ENCODE data around the gene RFX7.

RFX7 gene

DNA sequence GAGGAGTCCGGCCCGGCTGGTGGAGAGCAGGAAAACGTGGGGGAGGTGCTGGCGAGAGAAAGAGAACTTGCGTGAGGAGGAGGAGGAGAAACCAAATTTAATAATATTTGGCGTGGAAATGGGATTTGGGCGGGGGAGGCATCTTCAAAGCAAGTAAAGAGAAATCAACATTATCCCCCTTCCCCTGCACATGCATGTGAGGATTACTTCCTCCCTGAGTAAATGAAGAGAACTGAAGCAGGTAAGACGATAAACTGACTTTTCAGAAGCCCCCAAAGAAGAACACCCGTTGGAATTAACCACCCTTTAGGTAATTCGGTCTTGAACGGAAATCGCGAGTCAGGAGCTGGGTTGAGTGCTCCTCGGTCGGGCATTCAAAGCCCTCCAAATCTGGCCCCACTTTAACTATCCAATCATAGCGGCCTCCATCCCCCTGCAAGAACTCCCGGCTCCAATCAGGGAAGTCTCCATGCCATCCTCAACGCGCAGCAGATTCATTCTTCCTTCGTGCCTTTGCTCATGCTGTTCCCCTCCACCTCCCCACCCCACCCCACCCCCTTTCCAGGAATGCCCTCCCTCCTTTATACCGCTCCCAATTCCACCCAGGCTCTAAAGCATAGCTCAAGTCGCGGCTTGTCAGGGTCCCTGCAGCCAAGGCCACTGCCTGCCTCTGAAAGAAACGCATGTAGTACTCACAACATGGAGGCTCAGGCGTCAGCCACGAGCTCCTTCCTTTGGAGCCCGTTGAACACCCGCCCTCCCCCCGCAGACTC is 545 bp upstream of the RFX7 start:
- DNase-seq (ENCODE audit: low read depth) = peak; percentile 20

DNA sequence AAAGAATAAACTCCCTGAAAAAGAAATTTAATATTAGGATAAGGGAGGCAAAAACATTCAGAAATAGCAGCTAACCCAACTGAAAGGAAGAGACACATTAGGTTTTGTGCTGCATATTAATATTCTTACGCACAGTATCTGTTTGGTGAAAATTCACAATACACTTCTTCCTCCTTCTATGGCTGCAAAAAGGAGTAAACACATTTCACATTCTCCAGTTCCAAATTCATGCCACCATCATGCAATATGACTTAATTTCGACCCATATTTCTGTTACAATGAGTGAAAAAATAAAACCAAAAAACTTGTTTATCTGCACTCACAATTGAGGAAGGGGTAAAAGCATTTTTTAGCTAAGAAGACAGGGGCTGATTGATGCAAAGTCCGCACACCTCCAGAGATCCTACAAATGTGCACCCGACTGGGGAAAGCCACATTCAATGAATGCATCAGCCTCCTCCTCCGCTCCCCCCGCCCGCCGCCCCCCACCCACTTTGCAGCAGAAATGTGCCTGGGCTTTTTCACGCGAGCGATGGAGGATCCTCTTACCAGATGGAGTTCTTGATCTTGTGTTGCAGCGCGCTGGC is 1.0 kb downstream of the RFX7 start:
- no peak for DNase-seq (ENCODE audit: low read depth)

DNA sequence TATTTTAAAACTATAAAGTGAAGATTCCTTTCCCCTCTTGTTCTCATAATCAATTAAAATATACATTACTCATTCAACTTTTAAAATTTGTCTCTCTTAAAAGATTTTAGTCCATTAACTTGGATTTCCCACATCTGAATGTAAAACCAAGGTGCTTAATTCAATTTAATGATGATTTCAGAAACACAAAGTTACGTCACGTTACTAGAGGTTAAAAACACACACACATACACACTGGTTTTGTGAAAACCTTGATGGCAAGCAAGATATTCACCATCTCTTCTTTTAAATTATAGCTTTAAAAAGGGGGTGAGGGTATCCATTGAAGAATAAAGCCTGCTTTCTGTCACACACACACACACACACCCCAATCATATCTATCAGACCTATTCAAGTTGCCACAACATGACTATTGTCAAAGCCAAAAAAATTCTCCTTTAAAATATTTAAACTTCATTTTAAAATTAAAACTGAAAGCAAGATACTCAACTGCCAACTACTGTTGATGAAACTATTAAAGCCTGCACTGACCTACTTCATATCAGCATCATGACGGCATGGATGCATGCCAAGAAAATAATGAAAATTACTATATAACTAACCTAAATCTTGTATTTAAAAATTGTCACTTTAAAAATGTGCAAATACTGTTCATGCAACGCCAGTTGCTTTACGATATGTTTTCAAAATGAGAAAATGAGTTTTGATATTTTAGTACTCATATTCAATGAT is 2.1 kb downstream of the RFX7 start:
- DNase-seq (ENCODE audit: low read depth) = no peak

DNA sequence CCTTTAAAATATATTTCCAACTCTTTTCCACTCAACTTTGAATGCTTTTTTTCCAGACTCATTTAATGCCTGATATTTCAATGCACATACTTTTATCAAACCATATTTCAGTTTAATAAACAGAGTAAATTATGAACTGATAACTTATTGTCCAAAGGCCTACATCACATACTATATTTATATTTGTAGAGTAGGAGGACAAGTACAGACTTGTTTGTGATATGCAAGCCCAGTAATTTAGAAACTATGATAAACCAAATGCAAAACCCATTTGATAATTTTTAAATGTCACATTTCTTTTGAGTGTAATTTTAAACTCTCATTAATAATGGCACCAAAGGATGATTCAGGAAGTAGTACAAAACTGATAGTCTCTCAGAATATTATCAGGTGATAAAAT is 3.3 kb downstream of the RFX7 start:
- DNase-seq (ENCODE audit: low read depth) = no peak

DNA sequence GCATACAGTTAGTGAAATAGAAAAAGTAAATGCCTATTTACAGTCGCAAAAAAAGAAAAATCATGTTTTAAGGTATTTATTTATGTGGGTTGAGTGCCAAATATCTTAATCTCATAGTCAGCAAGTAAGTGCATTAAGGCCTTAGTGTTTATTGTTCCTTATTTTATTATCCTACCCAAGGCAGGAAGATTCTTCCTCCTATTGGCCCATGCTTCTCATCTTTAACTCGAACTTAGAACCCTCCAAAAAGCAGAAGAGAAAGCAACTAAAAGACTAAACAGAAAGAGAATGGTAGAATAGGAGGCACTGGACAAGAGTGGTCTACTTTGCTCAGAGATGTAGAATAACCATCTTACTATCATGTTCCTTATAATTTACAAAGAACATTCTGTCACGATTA is 7.5 kb downstream of the RFX7 start:
- DNase-seq (ENCODE audit: low read depth) = no peak

DNA sequence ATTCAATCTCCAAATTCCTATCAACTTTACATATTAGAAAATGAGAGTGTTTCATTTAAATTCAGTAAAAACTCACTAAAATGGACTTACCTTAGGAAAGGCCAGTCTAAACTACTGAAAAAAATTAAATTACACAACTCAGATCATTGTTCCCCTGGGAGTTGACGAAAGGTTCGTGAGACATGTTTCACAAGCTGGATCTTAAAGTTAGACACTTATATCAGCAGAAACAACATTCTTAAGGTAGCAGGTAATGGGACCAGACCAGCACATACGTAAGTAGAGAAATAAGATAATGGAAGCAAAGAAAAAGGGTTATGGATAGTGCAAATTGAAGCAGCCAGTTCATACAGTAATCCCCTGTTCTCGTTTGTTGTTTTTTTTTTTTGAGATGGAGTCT is 8.9 kb downstream of the RFX7 start:
- no peak for DNase-seq (ENCODE audit: low read depth)

DNA sequence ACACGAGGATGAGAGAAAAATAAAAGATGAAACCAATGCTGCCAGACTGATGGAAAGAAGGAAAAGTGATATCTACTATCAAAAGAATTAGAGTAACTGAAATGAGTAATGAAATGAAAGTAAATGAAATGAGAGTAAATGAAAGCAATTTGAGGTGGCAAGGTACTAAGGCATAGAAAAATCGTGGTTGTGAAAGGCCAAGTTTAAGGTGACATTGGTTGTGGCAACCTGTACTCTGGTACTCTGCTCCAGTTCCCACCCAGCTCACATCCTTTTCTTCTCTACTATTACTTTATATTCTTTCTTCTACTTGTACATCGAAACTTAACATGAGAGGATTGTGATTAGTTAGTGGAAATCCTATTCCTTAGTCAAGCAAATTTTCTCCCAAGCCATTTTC is 10.1 kb downstream of the RFX7 start:
- no peak for DNase-seq (ENCODE audit: low read depth)

DNA sequence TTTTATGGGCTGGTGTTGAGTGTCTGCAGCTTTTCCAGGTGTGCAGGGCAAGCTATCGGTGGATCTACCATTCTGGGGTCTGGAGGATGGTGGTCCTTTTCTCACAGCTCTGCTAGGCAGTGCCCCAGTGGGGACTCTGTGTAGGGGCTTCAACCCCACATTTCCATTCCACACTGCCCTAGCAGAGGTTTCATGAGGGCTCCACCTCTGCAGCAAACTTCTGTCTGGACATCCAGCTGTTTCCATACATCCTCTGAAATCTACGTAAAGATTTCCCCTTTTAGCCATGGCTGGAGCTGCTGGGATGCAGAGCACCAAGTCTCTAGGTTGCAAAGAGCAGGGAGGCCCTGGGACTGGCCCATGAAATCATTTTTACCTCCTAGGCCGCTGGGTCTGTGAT is 11.6 kb downstream of the RFX7 start:
- DNase-seq (ENCODE audit: low read depth) = no peak

- no peak for DNase-seq (ENCODE audit: low read depth)
These were observed 14.8 kb downstream of the RFX7 start for GRCh38 chr15:56228854-56229253.

- no peak for DNase-seq (ENCODE audit: low read depth)
These were observed 15.3 kb downstream of the RFX7 start for GRCh38 chr15:56228352-56228751.

GRCh38 chr15:56227780-56228179 is 15.9 kb downstream of the RFX7 start:
- no peak for DNase-seq (ENCODE audit: low read depth)

GRCh38 chr15:56227306-56227705 is 16.4 kb downstream of the RFX7 start:
- DNase-seq (ENCODE audit: low read depth) = no peak

DNA sequence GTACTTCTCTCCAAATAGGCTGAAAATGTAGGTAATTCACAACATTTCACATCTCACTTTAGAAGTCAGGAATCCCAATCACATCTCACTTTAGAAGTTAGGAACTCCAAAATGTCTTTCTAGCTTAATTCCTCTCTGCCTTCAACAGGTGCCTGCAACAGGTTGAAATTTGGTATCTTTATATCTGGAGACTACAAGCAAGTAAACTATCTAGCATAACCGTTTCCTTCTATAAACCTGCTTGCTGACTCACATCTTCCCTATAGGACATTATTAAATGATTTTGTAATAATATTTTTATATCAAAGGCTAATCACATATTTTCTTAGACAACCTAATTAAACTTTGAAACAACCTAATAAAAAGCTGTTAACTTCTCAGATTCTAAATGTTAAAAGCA is 18.2 kb downstream of the RFX7 start:
- DNase-seq (ENCODE audit: low read depth) = no peak

GRCh38 chr15:56222302-56222701 is 21.4 kb downstream of the RFX7 start:
- DNase-seq (ENCODE audit: low read depth) = no peak

- no peak for DNase-seq (ENCODE audit: low read depth)
These were observed 26.3 kb downstream of the RFX7 start for GRCh38 chr15:56217341-56217740.

DNA sequence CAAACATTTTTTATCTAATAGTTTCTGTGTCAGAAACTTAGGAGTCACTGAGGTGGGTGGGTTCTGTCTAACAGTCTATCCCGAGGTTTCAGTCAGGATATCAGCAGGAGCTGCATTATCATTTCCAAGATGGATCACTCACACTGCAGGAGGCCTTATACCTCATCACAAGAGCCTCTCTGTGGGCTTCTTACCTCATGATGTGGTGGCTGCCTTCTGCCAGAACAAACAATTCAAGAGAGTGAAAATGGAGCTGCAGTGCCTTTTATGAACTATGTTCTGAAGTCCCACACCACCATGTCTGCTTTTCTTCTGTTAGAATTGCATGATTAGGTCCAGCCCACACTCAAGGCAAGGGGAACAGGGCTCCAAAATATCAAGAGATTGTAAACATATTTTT is 27.9 kb downstream of the RFX7 start:
- no peak for DNase-seq (ENCODE audit: low read depth)

- DNase-seq (ENCODE audit: low read depth) = no peak
These were observed 31.6 kb downstream of the RFX7 start for GRCh38 chr15:56211960-56212550.

- DNase-seq (ENCODE audit: low read depth) = no peak
These were observed 32.6 kb downstream of the RFX7 start for GRCh38 chr15:56211064-56211463.

DNA sequence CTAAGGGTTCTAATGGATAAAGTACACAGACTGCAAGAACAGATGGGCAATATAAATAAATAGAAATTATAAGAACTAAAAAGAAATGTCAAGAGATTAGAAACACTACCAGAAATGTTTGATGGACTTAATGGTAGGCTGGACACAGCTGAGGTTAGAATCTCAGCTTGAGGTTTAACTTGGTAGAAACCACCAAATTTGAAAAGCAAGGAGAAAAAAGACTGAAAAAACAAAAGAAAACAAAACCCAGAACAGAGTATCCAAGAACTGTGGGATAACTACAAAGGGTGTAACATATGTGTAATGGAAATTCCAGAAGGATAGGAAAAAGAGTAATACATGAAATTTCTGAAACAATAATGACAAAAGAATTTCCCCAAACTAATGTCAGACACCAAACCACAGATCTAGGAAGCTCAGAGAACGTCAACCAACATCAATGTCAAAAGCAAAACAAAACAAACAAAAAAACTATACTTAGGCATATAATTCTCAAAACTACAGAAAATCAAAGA is 35.0 kb downstream of the RFX7 start:
- DNase-seq (ENCODE audit: low read depth) = no peak

DNA sequence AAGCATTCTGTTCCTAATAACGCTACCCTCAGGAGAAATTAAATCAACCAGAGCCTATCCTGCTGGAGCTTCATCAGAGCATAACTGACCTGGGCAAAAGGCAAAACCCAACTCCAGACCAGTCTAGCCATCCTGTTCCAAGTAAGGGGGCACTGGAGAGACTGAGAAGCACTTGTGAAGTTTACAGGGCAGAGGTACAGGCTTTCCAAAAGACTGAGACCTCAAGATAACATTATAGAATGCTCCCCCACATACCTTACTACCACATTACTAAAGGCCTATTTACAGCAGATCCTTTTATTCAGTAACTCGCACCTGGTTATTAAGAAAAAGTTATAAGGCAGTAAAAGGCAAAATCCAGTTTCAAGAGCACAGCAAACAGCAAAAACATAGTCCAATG is 35.5 kb downstream of the RFX7 start:
- no peak for DNase-seq (ENCODE audit: low read depth)

DNA sequence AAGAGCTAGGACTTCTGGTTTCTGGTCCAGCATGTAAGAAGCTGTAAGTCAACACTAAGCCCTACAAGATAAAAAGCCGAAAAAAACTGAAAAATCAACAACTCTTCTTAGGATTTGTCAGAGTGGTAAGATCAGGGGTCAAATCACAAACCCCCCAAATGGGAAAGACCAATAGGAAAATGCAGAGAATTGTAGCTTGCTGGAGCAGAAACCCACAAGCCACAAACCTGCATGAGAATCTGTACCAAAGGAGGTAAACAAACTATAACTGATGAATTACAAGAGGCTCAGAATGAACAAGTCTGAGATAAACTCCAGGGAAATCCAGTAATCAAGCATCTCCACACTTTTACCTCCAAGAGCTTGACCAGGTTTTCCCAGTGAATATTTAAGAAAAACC is 36.0 kb downstream of the RFX7 start:
- DNase-seq (ENCODE audit: low read depth) = no peak

GRCh38 chr15:56207092-56207491 is 36.6 kb downstream of the RFX7 start:
- no peak for DNase-seq (ENCODE audit: low read depth)

All from GM04504 (cell line).